Left ventricle myocardium inferior (tissue), 1 donor: ENCODE data around the gene ABCB6. TPM values are rescaled to one million over a fixed set of nuclear protein-coding genes. Genes with fewer than 3 reads are reported as not detected.

ENCODE experiments used
- DNase-seq: peaks from one replicate; pipeline ENCODE4 v3.0.0-alpha.2; 2020
- H3K27ac ChIP-seq: fragments of 200-600 bp; replicated peaks from 2 replicates; pipeline ENCODE4 v1.8.0; 2021
- H3K27me3 ChIP-seq: fragments of 200-600 bp; 2 replicates; pipeline ENCODE4 v1.8.0; 2021; ENCODE audit warnings: low read depth
- H3K36me3 ChIP-seq: fragments of 200-600 bp; 2 replicates; pipeline ENCODE4 v1.8.0; 2021
- H3K4me1 ChIP-seq: fragments of 200-600 bp; 2 replicates; pipeline ENCODE4 v1.8.0; 2021
- H3K4me3 ChIP-seq: fragments of 200-600 bp; 2 replicates; pipeline ENCODE4 v1.8.0; 2021; ENCODE audit warnings: mild to moderate bottlenecking, moderate library complexity
- H3K9me3 ChIP-seq: fragments of 200-600 bp; replicated peaks from 2 replicates; pipeline ENCODE4 v1.8.0; 2021
- CTCF ChIP-seq: fragments of 200-600 bp; IDR thresholded peaks from 2 replicates; pipeline ENCODE4 v1.8.0; 2021; ENCODE audit warnings: antibody characterized with exemption, mild to moderate bottlenecking, borderline replicate concordance
- intact Hi-C: fragments of 100-400 bp; cut with micrococcal nuclease; formaldehyde crosslinking; loops from one replicate; pipeline ENCODE4 v1.11.0; 2022
- total RNA-seq: library from RNA; stranded (reverse); fragmentation: NEBNext Ultra II Directional; extraction: Animal tissue kit (Norgen Biotek cat#: 25700); gene quantifications from one replicate; pipeline ENCODE4 v1.2.1, GENCODE V29; 2021
- donor health status: DM: no; HTN: yes; CAD: no; lungs with severe emphysema.

ABCB6 gene
- total RNA-seq, 1 donor from 2014 or later, result 21.5 TPM

- peaks cover 39% of the 10 kb centered on the region for H3K4me1 ChIP-seq
- H3K27ac ChIP-seq, result no peak overlapping the region
- intact Hi-C loops, result no loop called here
- no peak for DNase-seq
- no peak for TF ChIP-seq CTCF
- H3K4me3 ChIP-seq, result no peak overlapping the region
- H3K36me3 ChIP-seq, result peaks cover 49% of the 10 kb centered on the region
- no peaks in the 10 kb centered on the region for H3K9me3 ChIP-seq
- no peaks in the 10 kb centered on the region for H3K27me3 ChIP-seq
These were observed 37.8 kb downstream of the ABCB6 start for GRCh38 chr2:219180961-219181360.

- H3K9me3 ChIP-seq, result no peaks in the 10 kb centered on the region
- DNase-seq, result no peak
- peaks cover 50% of the 10 kb centered on the region for H3K4me1 ChIP-seq
- H3K27ac ChIP-seq, result no peak overlapping the region
- peak overlapping the region; percentile 88 for H3K4me3 ChIP-seq
- no peaks in the 10 kb centered on the region for H3K27me3 ChIP-seq
- intact Hi-C loops, result no loop called here
- peaks cover 56% of the 10 kb centered on the region for H3K36me3 ChIP-seq
- TF ChIP-seq CTCF, result no peak
These were observed 38.9 kb downstream of the ABCB6 start for GRCh38 chr2:219179601-219180465.

DNA sequence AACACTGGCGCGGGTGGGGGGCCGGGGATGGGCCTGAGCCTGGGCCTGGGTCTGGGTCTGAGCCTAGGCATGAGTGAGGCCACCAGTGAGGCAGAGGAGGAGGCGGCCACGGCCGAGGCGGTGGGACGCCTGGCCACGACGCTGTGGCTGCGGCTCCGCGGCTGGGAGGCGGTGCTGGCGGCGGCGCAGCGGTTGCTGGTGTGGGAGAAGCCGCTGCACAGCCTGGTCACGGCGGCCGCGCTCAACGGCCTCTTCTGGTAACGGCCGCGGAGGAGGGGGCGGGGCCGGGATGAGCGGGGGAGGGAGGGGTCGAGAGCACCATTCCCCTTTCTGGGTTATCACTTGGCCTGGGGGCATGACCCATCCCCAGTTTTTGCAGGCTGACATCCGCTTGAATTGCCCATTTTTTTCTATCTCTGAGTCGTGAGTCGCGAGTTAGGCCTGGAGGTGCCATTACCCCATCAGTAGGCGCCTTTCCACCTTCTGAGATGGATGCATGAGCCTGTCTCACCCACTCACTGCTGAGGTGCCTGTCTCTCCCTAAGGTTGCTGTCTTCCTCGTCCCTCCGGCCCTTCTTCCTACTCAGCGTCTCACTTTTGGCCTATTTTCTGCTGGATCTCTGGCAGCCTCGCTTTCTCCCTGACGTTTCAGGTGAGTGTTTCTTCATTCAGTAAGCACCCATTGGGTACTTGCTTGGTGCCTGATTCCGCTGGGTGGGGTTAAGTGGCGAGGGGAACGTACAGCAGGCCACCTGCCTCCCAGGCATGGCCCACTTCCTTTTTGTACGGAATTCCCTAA, 40.2 kb downstream of the ABCB6 start:
- peak overlapping the region; percentile 88 for H3K4me3 ChIP-seq
- peak overlapping the region; percentile 99 for H3K27ac ChIP-seq
- H3K27me3 ChIP-seq, result no peaks in the 10 kb centered on the region
- TF ChIP-seq CTCF, result no peak
- intact Hi-C loops, result no loop called here
- no peaks in the 10 kb centered on the region for H3K9me3 ChIP-seq
- DNase-seq, result peak; percentile 60
- H3K4me1 ChIP-seq, result peaks cover 56% of the 10 kb centered on the region
- peaks cover 60% of the 10 kb centered on the region for H3K36me3 ChIP-seq

DNA sequence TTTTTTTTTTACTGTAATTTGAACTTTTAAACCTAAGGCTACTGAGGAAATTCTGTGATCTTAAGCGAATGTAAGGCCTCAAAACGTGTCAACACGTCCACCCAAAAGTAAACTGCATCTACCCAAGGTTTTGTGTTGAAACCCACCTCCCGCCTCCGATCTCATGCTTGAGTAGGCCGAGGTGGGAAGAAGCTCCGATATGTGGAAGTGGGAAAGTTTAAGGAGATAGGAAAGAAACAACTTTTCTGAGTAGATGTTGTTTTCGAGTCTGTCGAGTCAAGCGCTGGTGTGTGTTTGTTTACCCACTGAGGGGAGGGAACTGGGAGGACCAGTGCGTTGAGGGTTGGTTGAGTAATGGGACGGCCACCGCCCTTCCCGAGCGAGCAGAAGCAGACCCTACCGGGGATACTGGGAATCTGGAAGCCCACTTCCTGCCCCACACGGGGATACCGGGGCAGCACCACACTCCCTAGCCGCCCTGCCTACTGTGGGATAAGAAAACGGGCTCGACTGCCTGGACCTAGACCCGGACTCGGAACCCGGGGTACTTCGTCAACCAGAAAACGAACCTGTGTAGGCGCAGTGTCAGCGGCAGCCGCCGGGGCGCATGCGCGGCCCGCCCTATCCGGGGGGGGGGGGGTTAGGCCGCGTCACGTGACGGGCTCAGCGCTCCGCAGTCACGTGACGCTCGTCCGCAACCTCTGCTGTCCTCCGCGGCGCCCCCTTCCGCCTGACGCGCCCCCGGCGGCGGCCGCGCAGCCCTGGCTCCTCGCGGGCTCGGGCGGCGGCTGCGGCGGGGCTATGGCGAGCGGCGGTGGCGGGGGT, 41.0 kb downstream of the ABCB6 start, which contains the start of gene RETREG2:
TSS of gene RETREG2 (plus strand) at position 724 of the 825 bp plus-strand sequence. CDS start at position 802, 78 bp downstream.
- peaks cover 56% of the 10 kb centered on the region for H3K4me1 ChIP-seq
- H3K4me3 ChIP-seq, result peak within 1 kb of the TSS; percentile 88
- intact Hi-C loops, result no loop called here
- H3K27ac ChIP-seq, result peak within 1 kb of the TSS; percentile 99
- H3K9me3 ChIP-seq, result no peaks in the 10 kb centered on the region
- no peaks in the 10 kb centered on the region for H3K27me3 ChIP-seq
- TF ChIP-seq CTCF, result peak; percentile 55
- peaks cover 60% of the 10 kb centered on the region for H3K36me3 ChIP-seq
- peak; percentile 86 for DNase-seq
